Loucy (cell line): Measurements from ENCODE around the gene PPP1R12B.
"Not testable (repeated sequence)": the region's sequence is repeated elsewhere in the genome, so short reads cannot be mapped to it uniquely, and the experiment has no call there.

Experiments
- H2AFZ ChIP-seq: fragments of 200-600 bp; sonication (generic); 2 replicates; pipeline ENCODE4 v1.6.0; 2016; ENCODE audit warnings: antibody characterized with exemption, mild to moderate bottlenecking, low read length, moderate library complexity
- H3F3A ChIP-seq: fragments of 200-600 bp; 2 replicates; pipeline ENCODE4 v1.6.0; 2016; ENCODE audit warnings: antibody characterized with exemption, low read depth, mild to moderate bottlenecking
- H3K27me3 ChIP-seq: fragments of 200-600 bp; sonication (generic); 2 replicates; pipeline ENCODE4 v1.6.1; 2014; ENCODE audit warnings: low read length, mild to moderate bottlenecking; ENCODE audit not compliant: insufficient read depth, poor library complexity, severe bottlenecking
- H3K36me3 ChIP-seq: fragments of 200-600 bp; sonication (generic); 2 replicates; pipeline ENCODE4 v1.6.1; 2016; ENCODE audit warnings: low read length; ENCODE audit not compliant: insufficient read depth
- H3K4me1 ChIP-seq: fragments of 200-600 bp; sonication (generic); 2 replicates; pipeline ENCODE4 v1.5.1; 2014; ENCODE audit warnings: low read length, mild to moderate bottlenecking; ENCODE audit not compliant: insufficient read depth, poor library complexity, severe bottlenecking
- H3K4me2 ChIP-seq: fragments of 200-600 bp; sonication (generic); 2 replicates; pipeline ENCODE4 v1.6.0; 2014; ENCODE audit warnings: antibody characterized with exemption, low read length, low read depth, mild to moderate bottlenecking; ENCODE audit not compliant: poor library complexity, severe bottlenecking
- H3K4me3 ChIP-seq: fragments of 200-600 bp; sonication (generic); 2 replicates; pipeline ENCODE4 v1.5.1; 2014; ENCODE audit warnings: low read length, mild to moderate bottlenecking, mixed read lengths; ENCODE audit not compliant: poor library complexity, severe bottlenecking
- H3K79me2 ChIP-seq: fragments of 200-600 bp; sonication (generic); 2 replicates; pipeline ENCODE4 v1.6.1; 2014; ENCODE audit warnings: low read length; ENCODE audit not compliant: insufficient read depth
- H3K9ac ChIP-seq: fragments of 200-600 bp; sonication (generic); 2 replicates; pipeline ENCODE4 v1.6.0; 2014; ENCODE audit warnings: mild to moderate bottlenecking, low read depth, low read length, moderate library complexity; ENCODE audit not compliant: poor library complexity, severe bottlenecking
- H3K9me2 ChIP-seq: fragments of 200-600 bp; sonication (generic); replicated peaks from 2 replicates; pipeline ENCODE4 v1.6.1; 2016; ENCODE audit warnings: low read depth, low read length, mixed read lengths
- H3K9me3 ChIP-seq: fragments of 200-600 bp; sonication (generic); 2 replicates; pipeline ENCODE4 v1.6.1; 2014; ENCODE audit warnings: mild to moderate bottlenecking, antibody characterized with exemption, low read length, low read depth; ENCODE audit not compliant: insufficient read depth
- H4K20me1 ChIP-seq: fragments of 200-600 bp; sonication (generic); 2 replicates; pipeline ENCODE4 v1.6.0; 2014; ENCODE audit warnings: antibody characterized with exemption, low read length, mild to moderate bottlenecking; ENCODE audit not compliant: insufficient read depth, poor library complexity, severe bottlenecking
- CTCF ChIP-seq: fragments of 200-600 bp; sonication (generic); conservative IDR thresholded peaks from 2 replicates; pipeline ENCODE4 v1.5.1; 2014; ENCODE audit warnings: mild to moderate bottlenecking, antibody characterized with exemption, low read length
- EZH2phosphoT487 ChIP-seq: fragments of 200-600 bp; IDR thresholded peaks from 2 replicates; pipeline ENCODE4 v1.6.1; 2018; ENCODE audit warnings: antibody characterized with exemption, mild to moderate bottlenecking, moderate library complexity, borderline replicate concordance

Gene PPP1R12B

GRCh38 chr1:202397256-202397655 is 48.8 kb downstream of the PPP1R12B start:
- no peaks in the 10 kb centered on the region for H4K20me1 ChIP-seq
- TF ChIP-seq CTCF: no peak
- no peak for TF ChIP-seq EZH2phosphoT487
- no peaks in the 10 kb centered on the region for H3F3A ChIP-seq
- no peak overlapping the region for H2AFZ ChIP-seq
- no peaks in the 10 kb centered on the region; the same call in 1 of the 2 replicates for H3K79me2 ChIP-seq
- H3K9me2 ChIP-seq: no peaks in the 10 kb centered on the region
- H3K4me2 ChIP-seq: no peak overlapping the region
- no peak overlapping the region for H3K4me3 ChIP-seq
- H3K9me3 ChIP-seq: no peaks in the 10 kb centered on the region
- no peaks in the 10 kb centered on the region for H3K4me1 ChIP-seq
- no peaks in the 10 kb centered on the region for H3K27me3 ChIP-seq
- H3K36me3 ChIP-seq: no peaks in the 10 kb centered on the region
- H3K9ac ChIP-seq: no peak overlapping the region

- H4K20me1 ChIP-seq, H3K4me2 ChIP-seq, H3K79me2 ChIP-seq, H3K4me1 ChIP-seq, H3K4me3 ChIP-seq, H3K36me3 ChIP-seq, H3K27me3 ChIP-seq, H2AFZ ChIP-seq, H3K9me2 ChIP-seq, H3F3A ChIP-seq, H3K9ac ChIP-seq, H3K9me3 ChIP-seq: not testable (repeated sequence)
Observed at GRCh38 chr1:202398439-202398838, 49.9 kb downstream of the PPP1R12B start.

- H3K9ac ChIP-seq, H3K36me3 ChIP-seq, H3K79me2 ChIP-seq, H3F3A ChIP-seq, H3K9me2 ChIP-seq, H3K4me1 ChIP-seq, H4K20me1 ChIP-seq, H3K9me3 ChIP-seq, H3K27me3 ChIP-seq, H2AFZ ChIP-seq, H3K4me3 ChIP-seq, H3K4me2 ChIP-seq: not testable (repeated sequence)
Observed at GRCh38 chr1:202401771-202402170, 53.3 kb downstream of the PPP1R12B start.

- not testable (repeated sequence) for H3K4me3 ChIP-seq, H3K9ac ChIP-seq, H3K9me2 ChIP-seq, H3K4me1 ChIP-seq, H3K9me3 ChIP-seq, H3K27me3 ChIP-seq, H4K20me1 ChIP-seq, H2AFZ ChIP-seq, H3K79me2 ChIP-seq, H3K4me2 ChIP-seq, H3K36me3 ChIP-seq, H3F3A ChIP-seq
Observed at GRCh38 chr1:202403381-202403780, 54.9 kb downstream of the PPP1R12B start.

GRCh38 chr1:202405928-202406327 is 57.4 kb downstream of the PPP1R12B start:
- no peaks in the 10 kb centered on the region for H3K36me3 ChIP-seq
- no peaks in the 10 kb centered on the region for H3K9me3 ChIP-seq
- H3K27me3 ChIP-seq: no peaks in the 10 kb centered on the region
- TF ChIP-seq CTCF (no peak), EZH2phosphoT487 (no peak)
- no peak overlapping the region for H3K9ac ChIP-seq
- H4K20me1 ChIP-seq: no peaks in the 10 kb centered on the region
- H3K4me3 ChIP-seq: no peak overlapping the region
- no peaks in the 10 kb centered on the region for H3K9me2 ChIP-seq
- no peak overlapping the region for H2AFZ ChIP-seq
- no peaks in the 10 kb centered on the region for H3F3A ChIP-seq
- H3K4me2 ChIP-seq: no peak overlapping the region
- H3K4me1 ChIP-seq: no peaks in the 10 kb centered on the region
- H3K79me2 ChIP-seq: no peaks in the 10 kb centered on the region

GRCh38 chr1:202406896-202407295 is 58.4 kb downstream of the PPP1R12B start:
- H4K20me1 ChIP-seq, H2AFZ ChIP-seq, H3K4me2 ChIP-seq, H3K9me3 ChIP-seq, H3K27me3 ChIP-seq, H3K9ac ChIP-seq, H3K9me2 ChIP-seq, H3K36me3 ChIP-seq, H3K79me2 ChIP-seq, H3F3A ChIP-seq, H3K4me1 ChIP-seq, H3K4me3 ChIP-seq: not testable (repeated sequence)
